BE2C (cell line): Measurements from ENCODE around the gene VTI1A.

Source experiments
- DNase-seq: peaks from one replicate; pipeline ENCODE4 v3.0.0-alpha.2; 2020
- H3K27me3 ChIP-seq: fragments of 250-450 bp; sonication (Bioruptor Pico); 2 replicates; pipeline ENCODE4 v1.5.1; 2020; ENCODE audit warnings: mild to moderate bottlenecking
- H3K36me3 ChIP-seq: fragments of 250-450 bp; sonication (Bioruptor Pico); 2 replicates; pipeline ENCODE4 v1.5.1; 2020; ENCODE audit warnings: mild to moderate bottlenecking
- H3K4me1 ChIP-seq: fragments of 250-450 bp; sonication (Bioruptor Pico); 2 replicates; pipeline ENCODE4 v1.5.1; 2020
- H3K4me3 ChIP-seq: 2 replicates; pipeline ENCODE4 v1.5.1; 2011; ENCODE audit warnings: low read depth, low read length
- H3K9me3 ChIP-seq: fragments of 250-450 bp; sonication (Bioruptor Pico); 2 replicates; pipeline ENCODE4 v1.5.1; 2020
- CTCF ChIP-seq: IDR thresholded peaks from 2 replicates; pipeline ENCODE4 v1.5.1; 2012; ENCODE audit warnings: mild to moderate bottlenecking, low read depth, low read length

Gene VTI1A

GRCh38 chr10:112442063-112442462 is 5.0 kb upstream of the VTI1A start:
- no peak for TF ChIP-seq CTCF
- no peaks in the 10 kb centered on the region for H3K9me3 ChIP-seq
- peaks cover 20% of the 10 kb centered on the region for H3K36me3 ChIP-seq

GRCh38 chr10:112446055-112446854 is 760 bp upstream of the VTI1A start:
- H3K27me3 ChIP-seq: no peaks in the 10 kb centered on the region
- H3K9me3 ChIP-seq: no peaks in the 10 kb centered on the region
- peak overlapping the region; percentile 98 for H3K4me3 ChIP-seq
- no peaks in the 10 kb centered on the region; the same call in 1 of the 2 replicates for H3K4me1 ChIP-seq
- DNase-seq: no peak
- no peak for TF ChIP-seq CTCF
- H3K36me3 ChIP-seq: peaks cover 6% of the 10 kb centered on the region

More at GRCh38 chr10:112442063-112442462, 5.0 kb upstream of the VTI1A start:
- H3K4me3 ChIP-seq: no peak overlapping the region
- H3K27me3 ChIP-seq: no peaks in the 10 kb centered on the region
- no peaks in the 10 kb centered on the region for H3K4me1 ChIP-seq
- no peak for DNase-seq

- peaks cover 6% of the 10 kb centered on the region for H3K36me3 ChIP-seq
These were observed 559 bp downstream of the VTI1A start for GRCh38 chr10:112447620-112447928.

GRCh38 chr10:112448888-112449287 is 1.9 kb downstream of the VTI1A start:
- no peak overlapping the region for H3K4me3 ChIP-seq
- H3K4me1 ChIP-seq: no peaks in the 10 kb centered on the region; the same call in 1 of the 2 replicates
- no peaks in the 10 kb centered on the region; the same call in none of the 2 replicates for H3K36me3 ChIP-seq
- no peak for DNase-seq
- TF ChIP-seq CTCF: no peak
- H3K9me3 ChIP-seq: no peaks in the 10 kb centered on the region
- H3K27me3 ChIP-seq: no peaks in the 10 kb centered on the region

More at GRCh38 chr10:112447620-112447928, 559 bp downstream of the VTI1A start:
- Histone ChIP-seq H3K4me1 (no peaks in the 10 kb centered on the region; the same call in 1 of the 2 replicates), H3K4me3 (peak overlapping the region; percentile 98), H3K9me3 (no peaks in the 10 kb centered on the region), H3K27me3 (no peaks in the 10 kb centered on the region)
- no peak for TF ChIP-seq CTCF
- DNase-seq: no peak

GRCh38 chr10:112454910-112455779 is 8.1 kb downstream of the VTI1A start:
- Histone ChIP-seq H3K9me3 (no peaks in the 10 kb centered on the region), H3K4me1 (no peaks in the 10 kb centered on the region), H3K27me3 (no peaks in the 10 kb centered on the region), H3K4me3 (no peak overlapping the region), H3K36me3 (no peaks in the 10 kb centered on the region)
- no peak for TF ChIP-seq CTCF
- DNase-seq: no peak

GRCh38 chr10:112456533-112456932 is 9.5 kb downstream of the VTI1A start:
- TF ChIP-seq CTCF: no peak
- Histone ChIP-seq H3K4me3 (no peak overlapping the region), H3K36me3 (no peaks in the 10 kb centered on the region; the same call in 1 of the 2 replicates), H3K9me3 (no peaks in the 10 kb centered on the region), H3K4me1 (no peaks in the 10 kb centered on the region), H3K27me3 (no peaks in the 10 kb centered on the region)
- DNase-seq: no peak
